ENCODE measurements around the gene ARNT2.

DNA sequence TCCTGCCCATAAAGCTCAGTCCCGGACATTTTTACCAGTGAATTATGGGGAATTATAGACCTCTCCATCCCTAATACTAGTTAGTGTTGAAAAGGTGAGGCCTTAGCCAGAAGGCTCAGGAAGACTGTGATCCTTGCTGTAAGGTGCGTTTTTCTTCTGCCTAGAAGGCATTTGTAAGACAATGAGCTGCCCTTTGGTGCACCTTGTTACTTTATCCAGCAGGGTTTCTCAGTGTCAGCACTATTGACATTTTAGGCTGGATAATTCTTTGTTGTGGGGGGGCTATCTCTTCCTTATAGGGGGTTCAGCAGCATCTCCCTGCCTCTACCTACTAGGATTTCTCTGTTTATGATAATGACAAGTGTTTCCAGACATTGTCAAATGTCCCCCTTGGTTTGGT, 182.8 kb downstream of the ARNT2 start:
- TF ChIP-seq FOXJ3 (CRISPR knock-in tag; IDR thresholded peaks at IDR 0.05; ENCODE audit: borderline replicate concordance): no peak
- TF ChIP-seq, protein P1, sequence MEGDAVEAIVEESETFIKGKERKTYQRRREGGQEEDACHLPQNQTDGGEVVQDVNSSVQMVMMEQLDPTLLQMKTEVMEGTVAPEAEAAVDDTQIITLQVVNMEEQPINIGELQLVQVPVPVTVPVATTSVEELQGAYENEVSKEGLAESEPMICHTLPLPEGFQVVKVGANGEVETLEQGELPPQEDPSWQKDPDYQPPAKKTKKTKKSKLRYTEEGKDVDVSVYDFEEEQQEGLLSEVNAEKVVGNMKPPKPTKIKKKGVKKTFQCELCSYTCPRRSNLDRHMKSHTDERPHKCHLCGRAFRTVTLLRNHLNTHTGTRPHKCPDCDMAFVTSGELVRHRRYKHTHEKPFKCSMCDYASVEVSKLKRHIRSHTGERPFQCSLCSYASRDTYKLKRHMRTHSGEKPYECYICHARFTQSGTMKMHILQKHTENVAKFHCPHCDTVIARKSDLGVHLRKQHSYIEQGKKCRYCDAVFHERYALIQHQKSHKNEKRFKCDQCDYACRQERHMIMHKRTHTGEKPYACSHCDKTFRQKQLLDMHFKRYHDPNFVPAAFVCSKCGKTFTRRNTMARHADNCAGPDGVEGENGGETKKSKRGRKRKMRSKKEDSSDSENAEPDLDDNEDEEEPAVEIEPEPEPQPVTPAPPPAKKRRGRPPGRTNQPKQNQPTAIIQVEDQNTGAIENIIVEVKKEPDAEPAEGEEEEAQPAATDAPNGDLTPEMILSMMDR (IDR thresholded peaks at IDR 0.05): no peak
